Measurements from ENCODE around the gene NPTX1.
"Not testable (repeated sequence)": the region's sequence is repeated elsewhere in the genome, so short reads cannot be mapped to it uniquely, and the experiment has no call there.

NPTX1 gene

DNA sequence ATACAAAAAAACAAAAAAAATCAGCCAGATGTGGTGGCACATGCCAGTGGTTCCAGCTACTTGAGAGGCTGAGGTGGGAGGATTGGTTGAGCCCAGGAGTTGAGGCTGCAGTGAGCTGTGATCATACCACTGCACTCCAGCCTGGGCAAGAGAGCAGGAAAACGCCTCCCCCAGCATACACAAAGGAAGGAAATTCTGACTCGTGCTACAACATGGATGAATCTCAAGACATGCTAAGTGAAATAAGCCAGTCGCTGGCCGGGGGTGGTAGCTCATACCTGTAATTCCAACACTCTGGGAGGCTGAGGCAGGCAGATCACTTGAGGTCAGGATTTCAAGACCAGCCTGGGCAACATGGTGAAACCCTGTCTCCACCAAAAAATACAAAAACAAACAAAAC lies 30.8 kb upstream of the NPTX1 start:
- DNase-seq; in situ Hi-C loops (cut with MboI; ENCODE audit: low pct_unique_long_range_greater_than_20kb, low sequenced_read_pairs): not testable (repeated sequence)

DNA sequence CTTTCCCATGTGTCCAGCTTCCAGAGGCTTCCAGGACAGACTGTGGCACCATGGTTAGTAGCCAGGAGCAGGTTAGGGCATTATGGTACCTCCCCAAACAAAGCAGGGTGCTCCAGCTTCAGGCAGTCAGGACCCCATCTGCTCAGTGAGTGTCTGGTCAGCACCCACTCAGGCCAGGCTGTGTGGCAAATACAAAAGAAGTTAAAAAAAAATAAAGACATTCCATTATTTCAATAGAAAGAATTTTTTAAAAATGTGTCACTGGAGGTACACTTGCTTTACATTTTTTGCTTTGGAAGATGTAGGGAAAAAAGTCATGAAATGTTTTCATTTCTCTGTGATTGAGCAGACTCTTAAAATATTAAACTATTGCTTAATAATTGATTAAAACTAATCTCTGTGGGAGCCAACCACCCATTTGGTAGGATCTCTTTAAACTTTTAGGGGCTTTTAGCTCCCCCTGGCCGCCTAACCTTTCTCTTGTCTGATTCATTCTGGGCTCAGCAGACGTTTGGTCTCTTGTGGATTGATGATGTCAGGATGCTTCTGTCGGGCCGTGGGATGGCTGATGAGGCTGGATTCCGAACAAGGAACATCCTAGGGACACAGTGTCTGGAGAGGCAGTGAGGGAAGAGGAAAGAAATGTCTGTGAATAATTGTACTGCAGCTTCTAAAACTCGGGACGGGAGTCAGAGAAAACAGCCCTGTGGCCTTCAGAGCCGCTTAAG lies 28.4 kb upstream of the NPTX1 start:
- in situ Hi-C loops (cut with MboI; ENCODE audit: low pct_unique_long_range_greater_than_20kb, low sequenced_read_pairs): no loop called here
- no peak for DNase-seq

DNA sequence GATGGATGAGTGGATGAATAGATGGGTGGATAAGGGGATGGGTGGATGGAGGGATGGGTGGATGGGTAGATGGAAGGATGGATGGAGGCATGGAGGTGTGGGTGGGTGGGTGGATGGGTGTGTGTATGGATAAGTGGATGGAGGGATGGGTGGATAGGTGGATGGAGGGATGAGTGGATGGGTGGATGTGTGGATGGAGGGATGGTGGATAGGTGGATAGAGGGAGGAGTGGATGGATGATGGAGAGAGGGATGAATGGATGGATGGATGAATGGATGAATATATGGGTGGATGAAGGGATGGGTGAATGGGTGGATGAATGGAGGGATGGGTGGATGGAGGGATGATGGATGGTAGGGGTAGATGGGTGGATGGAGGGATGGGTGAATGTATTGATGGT lies 27.5 kb upstream of the NPTX1 start:
- in situ Hi-C loops (cut with MboI; ENCODE audit: low pct_unique_long_range_greater_than_20kb, low sequenced_read_pairs): no loop called here
- no peak for DNase-seq

DNA sequence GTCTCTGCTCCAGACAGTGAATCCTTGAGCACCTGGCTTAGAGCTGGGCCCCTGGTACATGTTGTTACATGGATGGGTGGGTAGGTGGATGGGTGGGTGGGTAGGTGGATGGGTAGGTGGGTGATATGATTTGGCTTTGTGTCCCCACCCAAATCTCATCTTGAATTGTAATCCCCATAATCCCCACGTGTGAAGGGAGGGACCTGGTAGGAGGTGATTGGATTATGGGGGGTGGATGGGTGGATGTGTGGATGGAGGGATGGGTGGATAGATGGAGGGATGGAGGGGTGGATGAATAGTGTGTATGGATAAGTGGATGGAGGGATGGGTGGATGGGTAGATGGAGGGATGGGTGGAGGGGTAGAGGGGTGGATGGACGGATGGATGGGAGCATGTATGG lies 26.6 kb upstream of the NPTX1 start:
- in situ Hi-C loops (cut with MboI; ENCODE audit: low pct_unique_long_range_greater_than_20kb, low sequenced_read_pairs): no loop called here
- no peak for DNase-seq

DNA sequence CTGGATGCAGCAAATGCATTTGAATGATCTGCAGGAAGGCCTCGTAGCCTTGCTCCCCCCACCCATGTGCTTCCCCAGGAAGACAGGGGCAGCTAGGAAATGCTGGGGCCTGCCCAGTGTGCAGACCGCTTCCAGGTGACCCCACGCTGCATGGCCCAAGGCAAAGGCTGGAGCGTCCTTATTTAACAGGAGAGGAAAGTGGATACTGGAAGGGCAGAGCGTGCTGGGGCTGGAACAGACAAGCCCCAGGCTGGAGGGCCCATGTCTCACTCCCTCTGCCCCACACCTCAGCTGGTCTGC lies 26.1 kb upstream of the NPTX1 start:
- in situ Hi-C loops (cut with MboI; ENCODE audit: low pct_unique_long_range_greater_than_20kb, low sequenced_read_pairs): no loop called here
- DNase-seq: no peak

DNA sequence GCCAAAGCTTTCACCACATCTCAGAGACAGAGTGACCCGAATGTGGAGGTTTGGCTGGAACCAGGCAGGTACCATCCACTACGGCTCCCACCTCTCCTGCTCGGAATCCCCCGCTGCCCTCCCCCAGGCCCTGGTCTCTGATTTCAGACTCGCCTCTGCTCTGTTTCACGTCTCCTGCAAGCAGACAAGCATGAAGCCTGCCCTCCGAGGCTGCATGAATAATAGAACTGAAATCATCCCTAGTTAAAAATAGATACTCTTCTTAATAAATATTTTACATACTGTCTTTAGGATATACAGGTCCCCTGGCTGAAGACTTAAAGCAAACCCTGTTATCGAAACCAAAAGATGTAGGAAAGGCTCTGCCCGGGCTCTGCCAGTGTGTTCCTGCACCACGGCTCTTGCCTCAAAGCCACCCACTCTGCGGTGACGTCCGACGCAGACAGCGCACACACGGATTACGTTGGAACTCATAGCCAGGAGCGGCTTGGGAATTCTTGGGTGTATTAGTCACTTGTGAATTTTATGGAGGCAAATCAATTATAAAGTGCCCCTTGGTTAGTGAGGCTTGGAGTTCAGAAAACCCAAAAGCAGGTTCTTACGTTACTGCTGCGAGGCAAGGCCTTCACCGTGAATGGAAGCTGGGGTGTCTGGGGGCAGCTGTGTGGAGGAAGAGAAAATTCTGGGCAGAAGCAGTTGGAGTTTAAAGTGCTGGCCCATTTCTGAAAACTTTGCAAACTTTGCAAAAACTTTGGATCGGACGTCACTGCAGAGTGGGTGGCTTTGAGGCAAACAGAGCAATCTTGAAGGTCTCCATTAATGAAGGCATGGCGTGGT lies 25.6 kb upstream of the NPTX1 start:
- in situ Hi-C loops (cut with MboI; ENCODE audit: low pct_unique_long_range_greater_than_20kb, low sequenced_read_pairs): no loop called here
- DNase-seq: no peak

DNA sequence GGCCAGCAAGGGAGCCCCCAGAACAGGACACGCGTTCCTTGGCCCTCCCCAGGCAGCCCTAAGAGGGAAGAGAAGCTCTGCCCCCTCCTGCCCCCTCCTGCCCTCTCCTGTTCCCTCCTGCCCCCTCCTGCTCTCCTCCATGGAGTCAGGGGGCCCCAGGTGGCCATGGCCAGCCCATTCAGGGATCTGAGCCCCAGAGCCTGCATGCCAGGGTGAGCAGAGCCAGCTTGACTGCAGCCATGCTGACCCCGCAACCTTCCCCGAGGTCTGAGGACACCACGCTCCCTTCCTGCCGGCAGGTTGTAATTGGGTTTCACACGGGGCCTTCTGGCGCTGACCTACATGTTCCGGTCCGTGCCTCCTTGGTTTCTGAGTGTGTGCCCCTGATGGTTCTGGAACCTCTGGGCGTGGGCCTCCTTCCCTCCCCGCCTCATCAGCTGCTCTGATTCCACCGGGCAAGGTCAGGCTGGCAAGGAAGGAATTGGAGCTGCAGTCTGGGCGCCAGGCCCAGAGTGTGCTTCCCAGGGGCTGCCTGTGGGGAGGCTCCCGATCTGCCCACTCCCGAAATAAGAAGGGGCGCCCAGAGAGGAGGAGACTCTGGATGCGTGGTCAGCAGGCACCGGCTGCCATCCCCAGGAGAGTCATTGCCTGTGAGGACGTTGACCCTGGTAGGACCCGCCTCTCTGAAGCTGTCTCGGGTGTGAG lies 23.7 kb upstream of the NPTX1 start:
- in situ Hi-C loops (cut with MboI; ENCODE audit: low pct_unique_long_range_greater_than_20kb, low sequenced_read_pairs): no loop called here
- DNase-seq: no peak

DNA sequence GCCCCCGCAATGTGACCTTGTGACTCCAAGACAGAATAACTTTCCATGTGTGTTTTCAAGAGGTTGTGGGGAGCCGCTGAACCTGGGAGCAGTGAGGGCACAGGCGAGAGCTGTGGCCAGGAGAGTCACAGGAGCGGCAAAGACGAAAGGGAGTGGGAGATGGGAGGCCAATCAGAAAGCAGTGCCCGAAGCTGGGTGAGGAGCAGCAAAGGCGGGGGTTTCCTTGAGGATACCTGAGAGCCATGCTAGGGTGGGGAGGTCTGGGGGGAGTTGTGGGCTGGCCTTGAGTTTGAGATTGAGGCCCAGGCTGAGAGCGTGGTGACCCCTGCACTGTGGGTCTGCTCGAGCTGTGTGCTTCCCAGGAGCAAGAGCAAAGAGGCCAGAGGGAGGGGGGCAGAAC lies 23.2 kb upstream of the NPTX1 start:
- in situ Hi-C loops (cut with MboI; ENCODE audit: low pct_unique_long_range_greater_than_20kb, low sequenced_read_pairs): no loop called here
- DNase-seq: no peak

DNA sequence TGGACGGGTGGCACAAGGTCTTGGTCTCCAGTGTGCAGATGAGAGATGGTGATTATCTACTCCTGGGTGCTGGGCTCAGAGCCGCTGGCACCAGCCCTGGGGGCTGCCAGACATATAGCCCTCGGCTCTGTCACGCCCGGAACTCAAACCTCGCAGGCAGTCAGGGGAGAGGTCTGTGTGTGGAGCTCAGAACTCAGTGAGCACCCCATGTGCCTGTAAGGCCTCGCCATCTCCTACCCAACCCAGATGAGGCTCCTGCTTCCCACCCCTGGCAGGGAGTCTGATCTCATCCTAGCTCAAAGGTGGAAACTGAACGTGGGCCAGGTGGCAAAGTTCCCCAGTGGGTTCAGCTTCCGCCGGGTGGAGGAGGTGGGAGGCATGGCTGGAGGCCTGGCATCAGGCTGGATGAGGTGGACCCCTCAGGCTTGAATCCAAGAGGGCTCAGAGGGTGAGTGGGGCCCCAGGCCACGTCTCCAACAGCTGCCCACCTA lies 22.6 kb upstream of the NPTX1 start:
- in situ Hi-C loops (cut with MboI; ENCODE audit: low pct_unique_long_range_greater_than_20kb, low sequenced_read_pairs): no loop called here
- DNase-seq: no peak

DNA sequence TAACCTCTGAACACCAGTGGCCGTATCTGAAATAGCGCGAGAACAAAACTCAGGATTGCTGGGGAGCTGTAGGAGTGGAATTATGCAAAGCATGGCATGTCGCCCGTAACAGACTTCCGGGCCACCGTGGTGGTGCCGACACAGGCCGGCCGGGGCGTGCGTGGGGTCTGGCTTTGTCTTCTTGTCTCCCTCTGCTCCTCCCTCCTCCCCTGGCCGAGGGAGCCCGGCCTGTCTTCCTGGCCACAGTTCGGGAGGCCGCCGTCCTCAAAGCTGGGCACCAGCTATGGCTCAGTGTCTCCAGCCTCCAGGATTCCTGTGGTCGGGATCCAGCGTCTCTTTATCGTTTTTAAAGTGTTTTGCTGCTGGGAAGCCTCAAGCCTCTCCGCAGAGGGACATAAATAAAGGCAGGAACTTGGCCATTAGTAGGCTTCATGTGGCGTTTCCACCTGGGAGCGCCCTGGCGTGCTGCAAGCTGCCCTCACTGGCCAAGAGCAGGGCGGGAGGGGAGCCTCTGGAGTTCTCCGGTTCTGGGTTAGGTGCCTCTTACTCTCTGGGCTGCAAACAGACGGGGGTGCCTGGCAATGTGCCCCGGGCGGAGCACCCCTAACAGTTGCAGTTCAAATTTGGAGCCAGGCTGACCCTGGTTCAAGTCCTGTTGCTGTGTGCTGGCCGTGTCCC lies 22.0 kb upstream of the NPTX1 start:
- DNase-seq: no peak

DNA sequence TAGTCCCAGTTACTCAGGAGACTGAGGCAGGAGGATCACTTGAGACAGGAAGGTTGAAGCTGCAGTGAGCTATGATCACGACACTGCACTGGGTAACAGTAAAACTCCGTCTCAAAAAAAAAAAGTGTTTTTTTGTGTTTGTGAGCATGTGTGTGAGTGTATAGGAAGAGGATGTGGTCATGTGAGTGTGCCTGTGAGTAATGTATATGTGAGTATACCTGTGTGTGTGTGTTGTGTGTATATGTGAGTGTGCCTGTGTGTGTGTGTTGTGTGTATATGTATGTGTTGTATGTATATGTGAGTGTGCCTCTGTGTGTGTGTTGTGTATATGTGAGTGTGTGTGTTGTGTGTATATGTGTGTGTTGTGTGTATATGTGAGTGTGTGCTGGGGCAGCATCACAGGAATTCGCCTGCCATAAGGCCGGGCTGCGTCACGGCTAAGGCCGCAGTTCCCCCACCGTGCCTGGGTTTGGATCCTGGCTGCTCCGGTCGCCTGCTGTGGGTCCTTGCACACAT lies 21.4 kb upstream of the NPTX1 start:
- in situ Hi-C loops (cut with MboI; ENCODE audit: low pct_unique_long_range_greater_than_20kb, low sequenced_read_pairs): no loop called here
- no peak for DNase-seq

More for the DNA sequence above, 22.0 kb upstream of the NPTX1 start:
- in situ Hi-C loops (cut with MboI; ENCODE audit: low pct_unique_long_range_greater_than_20kb, low sequenced_read_pairs): no loop called here

DNA sequence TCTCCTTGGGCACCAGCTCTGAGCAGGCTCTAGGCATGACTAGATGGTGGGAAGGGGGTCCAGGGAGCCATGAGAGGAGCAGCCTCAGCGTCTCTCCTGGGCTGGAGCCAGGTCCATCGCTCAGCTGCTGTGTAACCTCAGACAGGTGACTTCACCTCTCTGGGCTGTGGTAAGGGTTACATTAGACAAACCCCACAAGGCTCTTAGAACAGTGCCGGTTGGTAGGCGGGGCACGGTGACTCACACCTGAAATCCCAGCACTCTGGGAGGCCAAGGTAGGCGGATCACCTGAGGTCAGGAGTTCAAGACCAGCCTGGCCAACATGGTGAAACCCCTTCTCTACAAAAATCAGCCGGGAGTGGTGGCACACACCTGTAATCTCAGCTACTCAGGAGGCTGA lies 18.1 kb upstream of the NPTX1 start:
- in situ Hi-C loops (cut with MboI; ENCODE audit: low pct_unique_long_range_greater_than_20kb, low sequenced_read_pairs): no loop called here

DNA sequence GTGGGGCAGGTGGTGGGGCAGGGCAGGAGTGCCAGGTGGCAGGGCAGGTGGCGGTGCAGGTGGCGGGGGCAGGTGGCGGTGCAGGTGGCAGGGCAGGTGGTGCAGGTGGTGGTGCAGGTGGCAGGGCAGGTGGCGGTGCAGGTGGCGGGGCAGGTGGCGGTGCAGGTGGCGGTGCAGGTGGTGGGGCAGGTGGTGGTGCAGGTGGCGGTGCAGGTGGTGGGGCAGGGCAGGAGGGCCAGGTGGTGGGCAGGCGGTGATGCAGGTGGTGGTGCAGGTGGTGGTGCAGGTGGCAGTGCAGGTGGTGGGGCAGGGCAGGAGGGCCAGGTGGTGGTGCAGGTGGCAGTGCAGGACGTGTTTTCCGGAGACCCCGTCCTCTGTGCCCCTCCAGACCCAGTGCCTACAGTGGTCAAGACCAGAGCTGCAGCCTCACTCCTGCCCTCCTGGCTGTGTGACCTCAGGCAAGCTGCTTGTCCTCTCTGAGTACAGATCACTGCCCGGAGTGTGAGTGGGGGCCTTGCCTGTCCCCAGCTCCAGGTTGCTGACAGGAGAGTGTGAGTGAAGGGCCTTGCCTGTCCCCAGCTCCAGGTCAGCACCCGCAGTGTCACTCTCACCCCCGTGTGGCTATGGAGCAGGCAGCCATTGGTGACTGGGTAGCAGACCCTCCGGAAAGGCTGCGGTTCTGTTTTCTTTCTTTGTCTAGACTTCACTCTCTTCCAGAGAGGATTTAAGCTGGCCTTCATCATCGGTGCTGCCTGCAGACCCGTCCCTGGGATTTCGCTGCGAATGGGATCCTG lies 16.1 kb upstream of the NPTX1 start:
- in situ Hi-C loops (cut with MboI; ENCODE audit: low pct_unique_long_range_greater_than_20kb, low sequenced_read_pairs): no loop called here
- no peak for DNase-seq

More for the DNA sequence above, 18.1 kb upstream of the NPTX1 start:
- DNase-seq: no peak

DNA sequence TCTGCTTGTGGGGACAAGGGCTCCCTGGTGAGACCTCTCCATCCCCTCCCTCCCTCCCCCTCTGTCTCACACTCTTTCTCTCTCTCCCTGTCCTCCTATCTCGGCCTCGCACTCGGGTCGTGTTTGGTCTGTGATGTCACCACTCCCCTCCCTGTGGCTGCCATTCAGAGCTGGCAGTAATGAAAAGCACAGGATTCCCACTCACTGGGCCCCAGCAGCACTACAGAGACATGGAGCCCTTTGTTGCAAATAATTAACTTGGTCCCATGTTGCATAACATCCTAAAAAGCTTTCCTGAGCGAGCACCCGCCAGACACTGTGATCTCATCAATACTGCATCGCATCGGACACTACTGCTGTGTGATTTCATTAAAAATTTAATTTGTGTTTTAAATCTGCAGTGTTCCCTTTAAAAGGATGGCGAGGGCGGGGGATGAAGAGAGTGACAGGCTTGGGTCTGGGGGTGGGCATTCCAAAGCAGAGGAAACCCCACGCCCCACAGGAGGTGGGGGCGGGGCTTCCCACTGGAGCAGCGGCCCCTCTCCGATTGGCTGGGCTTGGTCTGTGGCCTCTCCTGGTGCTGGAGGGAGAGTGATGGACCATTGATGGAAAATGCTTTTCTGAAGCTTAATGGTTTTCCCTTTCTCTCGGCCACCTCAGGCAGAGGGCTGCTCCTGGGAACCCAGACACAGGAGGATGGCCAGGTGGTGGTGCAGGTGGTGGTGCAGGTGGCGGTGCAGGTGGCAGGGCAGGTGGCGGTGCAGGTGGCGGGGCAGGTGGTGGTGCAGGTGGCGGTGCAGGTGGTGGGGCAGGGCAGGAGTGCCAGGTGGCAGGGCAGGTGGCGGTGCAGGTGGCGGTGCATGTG lies 15.3 kb upstream of the NPTX1 start:
- in situ Hi-C loops (cut with MboI; ENCODE audit: low pct_unique_long_range_greater_than_20kb, low sequenced_read_pairs): no loop called here
- no peak for DNase-seq

DNA sequence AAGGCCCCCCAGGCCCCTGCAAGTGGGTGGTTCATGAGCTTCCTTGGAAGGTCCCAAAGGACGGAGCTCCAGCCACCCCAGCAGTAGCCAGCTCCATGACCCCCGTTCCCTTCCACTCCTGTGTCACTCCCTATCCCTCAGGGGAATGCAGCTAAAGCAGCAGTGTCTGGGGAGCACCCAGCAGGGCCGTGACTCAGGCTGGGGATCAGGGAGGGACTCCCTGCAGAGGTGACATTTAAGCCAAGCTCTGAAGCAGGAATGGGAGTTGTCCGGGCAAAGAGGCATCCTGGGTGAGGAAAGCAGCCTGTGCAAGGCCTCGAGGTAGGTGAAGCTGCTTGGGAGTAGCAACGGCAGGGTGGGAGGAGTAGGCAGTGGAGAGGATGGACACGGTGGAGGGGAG lies 11.1 kb upstream of the NPTX1 start:
- DNase-seq: no peak
- in situ Hi-C loops (cut with MboI; ENCODE audit: low pct_unique_long_range_greater_than_20kb, low sequenced_read_pairs): no loop called here

DNA sequence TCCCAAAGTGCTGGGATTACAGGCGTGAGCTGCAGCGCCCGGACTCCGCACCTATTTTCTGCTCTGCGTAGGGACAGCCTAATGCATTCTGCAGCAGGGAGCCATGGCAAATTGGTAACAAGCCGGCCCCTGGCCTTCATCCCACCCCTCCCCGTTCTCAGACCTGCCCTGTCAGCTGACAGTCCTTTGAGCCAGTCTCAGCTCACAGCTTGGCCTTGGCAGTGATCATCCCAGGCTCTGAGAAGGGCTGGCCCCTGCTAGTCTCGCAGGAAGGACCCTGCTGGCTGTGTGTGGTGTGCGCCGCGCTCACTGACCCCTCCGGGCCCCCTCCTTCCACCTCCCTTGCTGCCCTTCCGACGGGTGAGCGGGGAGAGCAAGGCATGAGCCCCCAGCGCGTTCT lies 10.3 kb upstream of the NPTX1 start:
- in situ Hi-C loops (cut with MboI; ENCODE audit: low pct_unique_long_range_greater_than_20kb, low sequenced_read_pairs): no loop called here
- no peak for DNase-seq

DNA sequence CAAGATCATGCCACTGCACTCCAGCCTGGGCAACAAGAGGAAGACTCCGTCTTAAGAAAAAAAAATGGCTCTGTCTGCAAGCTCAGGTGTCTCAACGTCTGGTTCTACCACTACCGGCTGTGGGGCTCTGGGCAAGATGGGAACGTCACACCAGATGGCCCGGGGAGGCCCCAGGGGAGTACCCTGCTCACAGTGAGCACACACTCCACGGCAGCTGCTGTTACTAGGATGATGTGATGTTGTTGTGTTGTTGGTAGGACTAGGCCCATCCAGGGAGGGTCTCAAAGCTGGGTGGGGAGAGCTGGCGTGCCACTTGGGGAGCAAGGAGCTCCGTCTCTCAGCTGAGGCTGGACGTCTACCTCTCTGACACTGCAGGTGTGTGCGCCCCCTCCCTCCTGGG lies 9.4 kb upstream of the NPTX1 start:
- in situ Hi-C loops (cut with MboI; ENCODE audit: low pct_unique_long_range_greater_than_20kb, low sequenced_read_pairs): no loop called here

More for the DNA sequence above, 9.4 kb upstream of the NPTX1 start:
- no peak for DNase-seq
